HEK293 (cell line): ENCODE data around the gene OVCH2.

Experiments used
- CTCF ChIA-PET: fragments of 350-600 bp; formaldehyde crosslinking; extraction: SDS; loops from one replicate; lab custom pipeline; 2021; ENCODE audit warnings: antibody characterized with exemption; lab: Yijun Ruan, JAX
- POLR2A ChIA-PET: fragments of 300-600 bp; formaldehyde crosslinking; extraction: SDS; loops from one replicate; lab custom pipeline; 2020; ENCODE audit warnings: antibody characterized with exemption, inconsistent platforms; lab: Yijun Ruan, JAX
- H3K27ac ChIP-seq: fragments of 200-500 bp; sonication (Bioruptor generic); 2 replicates; pipeline ENCODE4 v1.5.1; 2014; ENCODE audit warnings: low read depth, low read length, control low read depth, inconsistent platforms; ENCODE audit errors: extremely low read depth
- H3K36me3 ChIP-seq, 2 experiments: fragments of 200-500 bp in 1 of 2; sonication (Bioruptor generic) in 1 of 2; 1 replicate in 1 of 2; 2 replicates in 1 of 2; pipeline ENCODE4 v1.5.1; 2014 to 2017; ENCODE audit warnings: inconsistent platforms in 2 of 2, low read length in 2 of 2; ENCODE audit not compliant: control insufficient read depth in 2 of 2, insufficient read depth in 1 of 2
- H3K4me1 ChIP-seq: fragments of 200-500 bp; sonication (Bioruptor generic); 2 replicates; pipeline ENCODE4 v1.5.1; 2014; ENCODE audit warnings: mild to moderate bottlenecking, low read length, inconsistent platforms; ENCODE audit not compliant: control insufficient read depth, insufficient read depth
- H3K4me3 ChIP-seq: 2 replicates; pipeline ENCODE4 v1.5.1; 2011; ENCODE audit warnings: low read depth, mild to moderate bottlenecking, control low read depth, low read length, moderate library complexity
- H3K9me3 ChIP-seq: fragments of 200-500 bp; sonication (Bioruptor generic); 2 replicates; pipeline ENCODE4 v1.5.1; 2014; ENCODE audit warnings: low read depth, low read length, inconsistent platforms; ENCODE audit not compliant: control insufficient read depth, insufficient read depth
- BCL11A ChIP-seq: fragments of 450-650 bp; formaldehyde crosslinking; IDR thresholded peaks from 2 replicates; pipeline ENCODE4 v1.5.1; 2016; ENCODE audit warnings: low read depth, missing biosample characterization, missing genetic modification characterization
- GFI1B ChIP-seq: fragments of 450-650 bp; formaldehyde crosslinking; IDR thresholded peaks from 2 replicates; pipeline ENCODE4 v1.5.1; 2016; ENCODE audit warnings: missing biosample characterization, missing genetic modification characterization
- HIC1 ChIP-seq: fragments of 450-650 bp; formaldehyde crosslinking; IDR thresholded peaks from 2 replicates; pipeline ENCODE4 v1.5.1; 2016; ENCODE audit warnings: missing biosample characterization, missing genetic modification characterization
- HOXD13 ChIP-seq: sonication (generic); formaldehyde crosslinking; IDR thresholded peaks from 2 replicates; pipeline ENCODE4 v1.8.0; 2022; ENCODE audit warnings: missing genetic modification reagents, borderline replicate concordance
- KLF10 ChIP-seq: fragments of 450-650 bp; IDR thresholded peaks from 2 replicates; pipeline ENCODE4 v1.5.1; 2018; ENCODE audit warnings: missing biosample characterization, mild to moderate bottlenecking, missing genetic modification characterization
- MZF1 ChIP-seq: fragments of 450-650 bp; formaldehyde crosslinking; IDR thresholded peaks from 2 replicates; pipeline ENCODE4 v1.5.1; 2017; ENCODE audit warnings: missing biosample characterization, missing genetic modification characterization, borderline replicate concordance
- PRDM10 ChIP-seq: fragments of 450-650 bp; formaldehyde crosslinking; IDR thresholded peaks from 2 replicates; pipeline ENCODE4 v1.5.1; 2016; ENCODE audit warnings: missing biosample characterization, missing genetic modification characterization
- ZFHX2 ChIP-seq: fragments of 450-650 bp; formaldehyde crosslinking; conservative IDR thresholded peaks from 2 replicates; pipeline ENCODE4 v1.5.1; 2016; ENCODE audit warnings: missing biosample characterization, missing genetic modification characterization
- ZNF138 ChIP-seq: fragments of 450-650 bp; formaldehyde crosslinking; IDR thresholded peaks from 2 replicates; pipeline ENCODE4 v1.5.1; 2016; ENCODE audit warnings: missing biosample characterization, missing genetic modification characterization, borderline replicate concordance
- ZNF175 ChIP-seq: fragments of 450-650 bp; formaldehyde crosslinking; IDR thresholded peaks from 2 replicates; pipeline ENCODE4 v1.5.1; 2016; ENCODE audit warnings: missing biosample characterization, missing genetic modification characterization
- ZNF324 ChIP-seq: fragments of 450-650 bp; formaldehyde crosslinking; IDR thresholded peaks from 2 replicates; pipeline ENCODE4 v1.5.1; 2016; ENCODE audit warnings: missing biosample characterization, missing genetic modification characterization
- ZNF354C ChIP-seq: fragments of 450-650 bp; formaldehyde crosslinking; IDR thresholded peaks from 2 replicates; pipeline ENCODE4 v1.5.1; 2016; ENCODE audit warnings: missing biosample characterization, missing genetic modification characterization, low read depth, borderline replicate concordance
- ZNF37A ChIP-seq: fragments of 450-650 bp; IDR thresholded peaks from 2 replicates; pipeline ENCODE4 v1.5.1; 2018; ENCODE audit warnings: missing biosample characterization, missing genetic modification characterization
- ZNF626 ChIP-seq: fragments of 450-650 bp; sonication (Bioruptor Pico); formaldehyde crosslinking; IDR thresholded peaks from 2 replicates; pipeline ENCODE4 v1.5.1; 2018; ENCODE audit warnings: missing biosample characterization, missing genetic modification characterization, inconsistent platforms
- ZNF692 ChIP-seq: fragments of 450-650 bp; formaldehyde crosslinking; IDR thresholded peaks from 2 replicates; pipeline ENCODE4 v1.5.1; 2016; ENCODE audit warnings: missing biosample characterization, missing genetic modification characterization
- ZNF777 ChIP-seq: fragments of 450-650 bp; formaldehyde crosslinking; IDR thresholded peaks from 2 replicates; pipeline ENCODE4 v1.5.1; 2017; ENCODE audit warnings: missing biosample characterization, missing genetic modification characterization, borderline replicate concordance
- ZNF785 ChIP-seq: fragments of 450-650 bp; formaldehyde crosslinking; IDR thresholded peaks from 2 replicates; pipeline ENCODE4 v1.5.1; 2016; ENCODE audit warnings: missing biosample characterization, missing genetic modification characterization
- ZSCAN4 ChIP-seq: fragments of 450-650 bp; formaldehyde crosslinking; IDR thresholded peaks from 2 replicates; pipeline ENCODE4 v1.5.1; 2017; ENCODE audit warnings: missing biosample characterization, missing genetic modification characterization

OVCH2 gene

GRCh38 chr11:7673724-7674434, 32.4 kb downstream of the OVCH2 start:
- Histone ChIP-seq H3K27ac (no peak overlapping the region), H3K9me3 (no peaks in the 10 kb centered on the region), H3K36me3 (no peaks in the 10 kb centered on the region), H3K4me3 (no peak overlapping the region), H3K4me1 (no peaks in the 10 kb centered on the region)
- POLR2A ChIA-PET, result no interaction called here
- CTCF ChIA-PET, result no interaction called here
- TF ChIP-seq ZNF354C (tag by site-specific recombination) (no peak), ZNF626 (tag by site-specific recombination) (no peak), MZF1 (no peak), GFI1B (tag by site-specific recombination) (no peak), ZNF324 (no peak), KLF10 (tag by site-specific recombination) (no peak), ZNF175 (tag by site-specific recombination) (no peak), HIC1 (no peak), ZNF138 (tag by site-specific recombination) (no peak), HOXD13 (no peak), ZNF692 (tag by site-specific recombination) (no peak), ZSCAN4 (tag by site-specific recombination) (no peak), BCL11A (tag by site-specific recombination) (no peak), PRDM10 (no peak), ZNF37A (tag by site-specific recombination) (no peak), ZFHX2 (no peak), ZNF785 (tag by site-specific recombination) (no peak), ZNF777 (tag by site-specific recombination) (no peak)
